ENCODE measurements around the gene EVI5.
"Not testable (repeated sequence)": the region's sequence is repeated elsewhere in the genome, so short reads cannot be mapped to it uniquely, and the experiment has no call there.

EVI5 gene

DNA sequence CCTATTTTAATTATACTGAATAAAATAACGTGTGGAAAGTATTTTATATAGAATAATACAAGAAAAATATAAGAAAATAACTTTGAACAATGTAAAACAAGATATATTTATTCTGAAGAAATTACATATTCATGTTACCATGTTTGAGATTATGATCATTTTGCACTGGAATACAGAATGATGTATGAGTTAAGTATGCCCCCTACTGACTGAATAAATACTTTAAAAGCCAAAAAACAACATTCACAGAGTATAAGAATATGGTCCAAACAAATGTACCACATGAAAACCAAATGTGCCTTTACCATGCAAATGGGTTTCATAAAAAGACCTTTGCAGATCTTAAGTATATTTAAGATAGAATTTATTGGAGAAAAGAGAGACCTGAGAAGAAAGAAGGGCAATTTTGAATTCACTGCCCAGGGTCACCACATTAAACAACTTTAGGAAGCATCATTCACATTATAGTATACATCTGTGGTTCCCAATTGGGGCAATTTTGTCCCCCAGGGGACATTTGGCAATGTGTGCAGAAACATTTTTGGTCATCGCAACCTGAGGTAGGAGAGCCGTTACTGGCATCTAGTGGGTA is 161.6 kb downstream of the EVI5 start:
- H3K36me3 ChIP-seq (ENCODE audit: control insufficient read depth, insufficient read depth, low read length), result peaks cover 3% of the 10 kb centered on the region
- H3K27me3 ChIP-seq (ENCODE audit: control insufficient read depth, insufficient read depth, low read length), result no peaks in the 10 kb centered on the region
- no peak overlapping the region for H3K4me3 ChIP-seq (ENCODE audit: low read length)
- H3K27ac ChIP-seq (ENCODE audit: low read depth, low read length), result no peak overlapping the region
- H3K4me1 ChIP-seq (ENCODE audit: control insufficient read depth, insufficient read depth, low read length), result no peaks in the 10 kb centered on the region
- H3K9ac ChIP-seq (ENCODE audit: low read length), result no peak overlapping the region

GRCh38 chr1:92619466-92620189 is 165.3 kb downstream of the EVI5 start:
- Histone ChIP-seq H3K36me3 (ENCODE audit: control insufficient read depth, insufficient read depth, low read length) (no peaks in the 10 kb centered on the region), H3K4me1 (ENCODE audit: control insufficient read depth, insufficient read depth, low read length) (no peaks in the 10 kb centered on the region), H3K4me3 (ENCODE audit: low read length) (no peak overlapping the region), H3K27ac (ENCODE audit: low read depth, low read length) (no peak overlapping the region), H3K27me3 (ENCODE audit: control insufficient read depth, insufficient read depth, low read length) (no peaks in the 10 kb centered on the region), H3K9ac (ENCODE audit: low read length) (no peak overlapping the region)

DNA sequence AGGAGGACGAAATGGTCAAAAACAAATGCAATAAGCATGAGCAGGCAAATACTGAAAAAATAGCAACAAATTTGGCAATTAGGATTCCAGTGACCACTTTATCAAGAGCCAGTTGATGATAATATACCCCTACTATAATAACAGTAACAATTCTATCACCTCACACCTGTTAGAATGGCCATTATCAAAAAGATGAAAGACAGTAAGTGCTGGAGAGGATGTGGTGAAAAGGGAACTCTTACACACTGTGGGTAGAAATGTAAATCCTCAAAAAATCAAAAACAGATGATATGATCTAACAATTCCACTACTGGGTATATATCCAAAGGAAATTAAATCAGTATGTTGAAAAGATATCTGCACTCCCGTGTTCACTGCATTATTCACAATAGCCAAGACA is 183.9 kb downstream of the EVI5 start:
- H3K36me3 ChIP-seq (ENCODE audit: control insufficient read depth, insufficient read depth, low read length), result no peaks in the 10 kb centered on the region
- no peak overlapping the region for H3K27ac ChIP-seq (ENCODE audit: low read depth, low read length)
- no peaks in the 10 kb centered on the region for H3K27me3 ChIP-seq (ENCODE audit: control insufficient read depth, insufficient read depth, low read length)
- H3K9ac ChIP-seq (ENCODE audit: low read length), result no peak overlapping the region
- H3K4me1 ChIP-seq (ENCODE audit: control insufficient read depth, insufficient read depth, low read length), result no peaks in the 10 kb centered on the region
- no peak overlapping the region for H3K4me3 ChIP-seq (ENCODE audit: low read length)

- no peak overlapping the region for H3K27ac ChIP-seq (ENCODE audit: low read depth, low read length)
- no peaks in the 10 kb centered on the region for H3K36me3 ChIP-seq (ENCODE audit: control insufficient read depth, insufficient read depth, low read length)
- H3K9ac ChIP-seq (ENCODE audit: low read length), result no peak overlapping the region
- no peaks in the 10 kb centered on the region for H3K4me1 ChIP-seq (ENCODE audit: control insufficient read depth, insufficient read depth, low read length)
- H3K27me3 ChIP-seq (ENCODE audit: control insufficient read depth, insufficient read depth, low read length), result no peaks in the 10 kb centered on the region
- no peak overlapping the region for H3K4me3 ChIP-seq (ENCODE audit: low read length)
Observed at GRCh38 chr1:92599184-92599583, 185.7 kb downstream of the EVI5 start.

GRCh38 chr1:92589361-92589760 is 195.5 kb downstream of the EVI5 start:
- H3K9ac ChIP-seq (ENCODE audit: low read length); H3K27me3 ChIP-seq (ENCODE audit: control insufficient read depth, insufficient read depth, low read length); H3K4me1 ChIP-seq (ENCODE audit: control insufficient read depth, insufficient read depth, low read length); H3K4me3 ChIP-seq (ENCODE audit: low read length); H3K36me3 ChIP-seq (ENCODE audit: control insufficient read depth, insufficient read depth, low read length); H3K27ac ChIP-seq (ENCODE audit: low read depth, low read length): not testable (repeated sequence)

DNA sequence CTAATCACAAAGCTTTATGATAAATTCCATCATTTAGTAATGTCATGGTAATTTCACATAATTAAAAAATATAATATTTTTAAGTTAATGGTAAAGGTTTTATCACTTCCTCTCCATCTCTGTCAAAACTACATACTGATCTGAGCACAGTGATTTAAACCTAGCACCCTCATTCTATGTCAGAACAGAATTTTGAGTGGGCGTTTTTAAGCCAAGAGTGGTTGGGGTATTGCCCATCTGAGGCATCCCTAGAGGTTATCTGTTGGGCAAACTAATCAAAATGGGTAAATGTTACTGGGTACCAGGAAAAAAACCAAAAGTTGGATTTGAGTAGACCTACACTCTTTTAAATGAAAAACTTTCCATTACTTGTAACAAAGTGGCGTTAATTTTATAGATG is 197.5 kb downstream of the EVI5 start:
- Histone ChIP-seq H3K9ac (ENCODE audit: low read length) (no peak overlapping the region), H3K36me3 (ENCODE audit: control insufficient read depth, insufficient read depth, low read length) (no peaks in the 10 kb centered on the region), H3K27me3 (ENCODE audit: control insufficient read depth, insufficient read depth, low read length) (no peaks in the 10 kb centered on the region), H3K4me3 (ENCODE audit: low read length) (no peak overlapping the region), H3K27ac (ENCODE audit: low read depth, low read length) (no peak overlapping the region), H3K4me1 (ENCODE audit: control insufficient read depth, insufficient read depth, low read length) (no peaks in the 10 kb centered on the region)

GRCh38 chr1:92585831-92586230 is 199.1 kb downstream of the EVI5 start:
- H3K27me3 ChIP-seq (ENCODE audit: control insufficient read depth, insufficient read depth, low read length), result no peaks in the 10 kb centered on the region
- H3K27ac ChIP-seq (ENCODE audit: low read depth, low read length), result no peak overlapping the region
- no peak overlapping the region for H3K9ac ChIP-seq (ENCODE audit: low read length)
- H3K4me1 ChIP-seq (ENCODE audit: control insufficient read depth, insufficient read depth, low read length), result no peaks in the 10 kb centered on the region
- no peak overlapping the region for H3K4me3 ChIP-seq (ENCODE audit: low read length)
- H3K36me3 ChIP-seq (ENCODE audit: control insufficient read depth, insufficient read depth, low read length), result no peaks in the 10 kb centered on the region

DNA sequence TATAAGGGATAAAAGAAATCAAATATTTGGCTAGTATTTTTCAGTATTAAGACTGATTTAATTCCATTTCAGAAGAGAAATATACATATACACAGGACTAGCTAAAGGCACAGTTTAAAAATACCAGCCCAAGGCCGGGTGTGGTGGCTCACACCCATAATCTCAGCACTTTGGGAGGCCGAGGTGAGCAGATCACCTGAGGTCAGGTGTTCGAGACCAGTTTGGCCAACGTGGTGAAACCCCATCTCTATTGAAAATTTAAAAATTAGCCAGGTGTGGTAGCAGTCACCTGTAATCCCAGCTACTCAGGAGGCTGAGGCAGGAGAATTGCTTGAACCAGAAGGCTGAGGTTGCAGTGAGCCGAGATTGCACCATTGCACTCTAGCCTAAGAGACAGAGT is 200.1 kb downstream of the EVI5 start:
- not testable (repeated sequence) for H3K4me1 ChIP-seq (ENCODE audit: control insufficient read depth, insufficient read depth, low read length); H3K27me3 ChIP-seq (ENCODE audit: control insufficient read depth, insufficient read depth, low read length); H3K4me3 ChIP-seq (ENCODE audit: low read length); H3K36me3 ChIP-seq (ENCODE audit: control insufficient read depth, insufficient read depth, low read length); H3K9ac ChIP-seq (ENCODE audit: low read length); H3K27ac ChIP-seq (ENCODE audit: low read depth, low read length)

DNA sequence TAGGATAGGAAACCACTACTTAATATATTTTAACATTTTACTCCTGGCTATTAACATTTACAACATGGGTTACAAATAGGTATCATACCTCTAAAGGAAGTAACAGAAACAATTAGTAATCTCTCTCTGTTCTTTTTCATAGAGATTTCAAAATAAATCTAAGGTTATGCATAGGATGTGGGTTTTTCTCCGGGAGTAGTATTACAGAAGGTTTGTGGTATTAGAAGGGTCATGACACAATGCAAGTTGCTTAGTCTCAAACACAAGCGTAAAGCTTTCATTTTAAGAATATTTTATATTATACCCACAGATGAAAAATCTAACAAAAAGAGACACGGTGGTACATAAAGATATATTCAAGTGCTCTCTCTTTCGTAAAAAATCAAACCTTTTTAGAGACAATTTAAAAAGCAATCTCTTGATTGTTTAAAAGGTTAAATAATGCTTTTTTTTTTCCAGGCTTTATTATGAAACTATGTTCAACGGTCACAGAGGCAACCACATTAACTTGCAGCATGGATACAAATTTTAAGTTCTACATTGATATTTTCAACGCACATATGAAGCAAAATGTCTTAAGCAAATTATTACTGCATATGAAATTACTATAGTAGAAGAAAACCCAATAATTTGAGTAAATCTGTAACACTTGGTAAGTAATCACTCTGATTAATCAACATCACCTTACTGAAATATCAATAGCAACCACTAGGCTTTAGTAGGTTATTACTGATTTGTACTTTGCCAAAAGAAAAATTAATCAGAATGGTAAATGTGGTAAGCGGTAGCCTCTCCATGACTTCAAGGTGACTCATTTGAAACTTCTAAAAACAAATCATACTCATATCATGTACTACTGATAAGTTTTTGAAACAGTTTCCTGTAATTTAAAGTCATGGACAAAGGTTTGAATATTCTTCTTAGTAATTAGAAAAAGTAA is 200.8 kb downstream of the EVI5 start:
- Histone ChIP-seq H3K27me3 (ENCODE audit: control insufficient read depth, insufficient read depth, low read length) (no peaks in the 10 kb centered on the region), H3K4me3 (ENCODE audit: low read length) (no peak overlapping the region), H3K4me1 (ENCODE audit: control insufficient read depth, insufficient read depth, low read length) (no peaks in the 10 kb centered on the region), H3K27ac (ENCODE audit: low read depth, low read length) (no peak overlapping the region), H3K36me3 (ENCODE audit: control insufficient read depth, insufficient read depth, low read length) (no peaks in the 10 kb centered on the region), H3K9ac (ENCODE audit: low read length) (no peak overlapping the region)

- Histone ChIP-seq H3K36me3 (ENCODE audit: control insufficient read depth, insufficient read depth, low read length) (no peaks in the 10 kb centered on the region), H3K27ac (ENCODE audit: low read depth, low read length) (no peak overlapping the region), H3K9ac (ENCODE audit: low read length) (no peak overlapping the region), H3K27me3 (ENCODE audit: control insufficient read depth, insufficient read depth, low read length) (no peaks in the 10 kb centered on the region), H3K4me1 (ENCODE audit: control insufficient read depth, insufficient read depth, low read length) (no peaks in the 10 kb centered on the region), H3K4me3 (ENCODE audit: low read length) (no peak overlapping the region)
Observed at GRCh38 chr1:92577261-92577895, 207.5 kb downstream of the EVI5 start.

DNA sequence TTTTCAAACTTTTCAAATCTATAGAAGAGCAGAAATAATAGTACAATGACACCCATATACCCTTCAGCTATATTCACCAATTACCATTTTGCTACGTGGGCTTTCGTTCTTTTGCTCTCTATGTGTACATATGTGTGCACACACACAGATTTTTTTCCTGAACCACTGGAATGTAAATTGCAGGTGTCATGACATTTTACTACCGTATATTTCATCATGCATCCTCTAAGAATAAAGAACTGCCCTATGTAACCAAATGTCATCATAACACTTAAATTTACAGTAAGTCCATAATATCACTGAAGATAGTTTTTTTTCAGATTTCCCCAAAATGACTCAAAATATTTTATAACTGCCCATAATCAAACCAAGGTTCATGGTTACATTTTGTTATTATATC is 209.8 kb downstream of the EVI5 start:
- no peaks in the 10 kb centered on the region for H3K4me1 ChIP-seq (ENCODE audit: control insufficient read depth, insufficient read depth, low read length)
- no peak overlapping the region for H3K27ac ChIP-seq (ENCODE audit: low read depth, low read length)
- no peaks in the 10 kb centered on the region for H3K27me3 ChIP-seq (ENCODE audit: control insufficient read depth, insufficient read depth, low read length)
- no peak overlapping the region for H3K4me3 ChIP-seq (ENCODE audit: low read length)
- no peak overlapping the region for H3K9ac ChIP-seq (ENCODE audit: low read length)
- H3K36me3 ChIP-seq (ENCODE audit: control insufficient read depth, insufficient read depth, low read length), result no peaks in the 10 kb centered on the region

DNA sequence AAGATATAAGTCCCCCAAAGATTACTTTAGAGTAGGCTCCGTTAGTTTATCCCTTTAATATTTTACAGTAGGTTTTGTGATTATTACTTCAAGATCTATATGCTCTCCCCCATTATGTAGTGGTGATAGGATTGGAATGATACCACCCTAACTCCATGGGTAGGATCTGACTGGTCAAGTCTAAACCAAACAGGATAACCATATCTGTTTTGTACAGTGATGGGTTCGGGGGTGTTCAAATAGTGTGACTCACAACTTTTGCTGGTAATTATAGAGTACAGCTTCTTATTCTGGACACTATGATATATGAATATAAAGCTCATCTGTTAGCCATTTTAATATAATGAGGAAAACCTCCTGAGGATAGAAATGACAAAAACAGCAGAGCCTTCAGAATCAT is 212.4 kb downstream of the EVI5 start:
- no peak overlapping the region for H3K27ac ChIP-seq (ENCODE audit: low read depth, low read length)
- H3K9ac ChIP-seq (ENCODE audit: low read length), result no peak overlapping the region
- H3K4me3 ChIP-seq (ENCODE audit: low read length), result no peak overlapping the region
- H3K4me1 ChIP-seq (ENCODE audit: control insufficient read depth, insufficient read depth, low read length), result no peaks in the 10 kb centered on the region
- H3K27me3 ChIP-seq (ENCODE audit: control insufficient read depth, insufficient read depth, low read length), result no peaks in the 10 kb centered on the region
- no peaks in the 10 kb centered on the region for H3K36me3 ChIP-seq (ENCODE audit: control insufficient read depth, insufficient read depth, low read length)
